Stimulated activated CD8-positive, alpha-beta memory T cell treated with anti-CD3 and anti-CD28 coated beads, Interleukin-12 subunit alpha, Interleukin-12 subunit beta, amount 100 ng/mL, for 1 hour (primary cell): ENCODE results near the gene SERPIND1.

Experiments used
- DNase-seq: peaks from one replicate; pipeline ENCODE4 v3.0.0-alpha.2; 2020; ENCODE audit warnings: low read depth

The SERPIND1 gene

DNA sequence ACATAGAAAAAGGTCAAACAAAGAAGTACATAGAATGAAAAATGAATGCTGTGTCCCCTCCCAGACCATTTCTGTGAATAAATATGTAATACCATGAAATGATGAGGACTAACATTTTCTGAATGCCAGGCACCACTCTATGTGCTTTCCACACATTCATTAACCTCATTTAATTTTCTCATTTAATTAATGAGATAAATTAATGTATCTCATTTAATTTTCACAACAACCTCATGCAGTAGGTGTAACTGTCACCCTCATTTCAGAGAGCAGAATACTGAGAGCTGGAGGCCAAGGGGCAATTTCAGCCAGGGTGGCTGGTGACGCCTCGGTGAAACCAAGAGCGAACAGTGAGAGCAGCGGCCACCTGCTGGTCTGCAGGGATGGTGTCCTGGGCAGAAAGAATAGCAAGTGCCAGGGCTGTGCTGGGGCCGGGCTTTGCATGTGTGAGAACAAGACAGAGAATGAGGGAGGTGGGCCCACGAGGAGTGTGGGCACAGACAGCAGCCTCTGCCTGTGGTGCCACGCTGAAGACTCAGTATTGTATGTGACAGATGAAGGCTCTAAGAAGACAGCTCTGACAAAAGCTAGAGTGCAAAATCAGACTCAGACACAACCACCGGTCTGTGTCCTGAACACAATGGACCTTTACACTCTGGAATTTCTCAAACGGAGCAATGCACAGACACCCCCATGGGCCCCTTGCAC lies 1.8 kb upstream of the SERPIND1 start:
- DNase-seq = no peak

DNA sequence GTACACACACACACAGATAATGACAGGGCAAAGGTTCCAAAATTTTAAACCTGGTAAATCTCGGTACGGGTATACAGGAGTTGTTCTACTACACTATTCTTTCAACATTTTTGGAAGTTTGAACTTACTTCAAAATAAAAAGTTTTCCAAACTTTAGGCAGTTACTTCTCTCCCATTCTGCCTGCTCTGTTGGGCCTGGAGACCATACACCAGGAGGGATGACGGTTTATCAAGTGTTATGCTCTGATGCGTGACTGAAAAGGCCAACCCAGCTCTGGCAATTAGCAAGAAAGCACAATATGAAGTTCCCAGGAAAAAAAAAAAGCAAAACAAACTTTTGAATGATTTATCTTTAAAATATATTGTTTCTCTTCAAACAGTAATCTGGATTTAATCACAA lies 969 bp downstream of the SERPIND1 start:
- no peak for DNase-seq

DNA sequence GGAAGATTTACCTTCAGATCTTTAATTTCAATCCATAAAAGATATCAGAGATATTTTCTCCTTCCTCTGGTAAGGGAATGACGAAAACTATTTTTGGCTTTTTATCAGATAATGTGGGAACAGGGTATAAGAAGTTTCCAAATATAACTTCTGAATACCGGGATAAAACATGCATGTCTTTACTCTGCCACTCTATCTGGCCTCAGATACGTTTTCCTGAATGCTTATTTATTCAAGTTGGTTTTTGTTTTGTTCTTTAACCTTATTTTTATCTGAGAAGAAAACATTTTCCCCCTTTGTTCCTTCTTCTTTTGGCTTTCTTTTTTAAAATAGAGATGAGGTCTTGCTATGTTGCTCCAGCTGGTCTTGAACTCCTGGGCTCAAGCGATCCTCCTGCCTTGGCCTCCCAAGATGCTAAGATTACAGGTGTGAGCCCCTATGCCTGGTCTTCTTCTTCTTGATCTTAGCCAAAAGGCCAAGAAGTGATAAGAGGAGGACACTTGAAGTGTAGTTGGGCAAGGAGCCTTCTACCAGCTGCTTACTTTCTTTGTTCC lies 1.5 kb downstream of the SERPIND1 start:
- DNase-seq = no peak

DNA sequence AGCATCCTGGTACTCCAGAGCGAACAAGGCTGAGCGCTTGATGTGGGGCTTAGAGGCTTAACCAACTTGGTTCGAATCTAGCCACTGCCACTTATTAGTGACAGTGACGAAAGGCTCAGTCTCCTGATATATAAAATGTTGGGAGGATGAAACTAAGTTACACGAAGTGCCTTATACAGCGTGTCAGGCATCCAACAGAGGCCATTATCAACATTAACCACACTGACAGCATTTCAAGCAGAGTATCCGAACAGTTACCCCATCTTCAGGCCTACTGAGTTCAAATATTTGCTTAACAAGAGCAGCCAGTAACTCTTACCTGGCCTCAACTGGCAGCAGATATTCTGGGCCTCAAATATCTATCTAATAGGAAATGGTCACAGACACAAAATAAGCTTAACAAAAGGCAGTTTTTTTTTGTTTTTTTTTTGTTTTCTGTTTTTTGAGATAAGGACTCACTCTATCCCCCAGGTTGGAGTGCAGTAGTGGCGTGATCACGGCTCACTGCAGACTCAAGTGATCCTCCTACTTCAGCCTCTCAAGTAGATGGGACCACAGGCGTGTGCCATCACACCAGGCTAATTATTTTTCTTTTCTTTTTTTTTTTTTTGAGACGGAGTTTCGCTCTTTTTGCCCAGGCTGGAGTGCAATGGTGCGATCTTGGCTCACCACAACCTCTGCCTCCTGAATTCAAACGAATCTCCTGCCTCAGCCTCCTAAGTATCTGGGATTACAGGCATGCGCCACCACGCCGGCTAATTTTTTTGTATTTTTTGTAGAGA lies 2.9 kb downstream of the SERPIND1 start:
- no peak for DNase-seq

DNA sequence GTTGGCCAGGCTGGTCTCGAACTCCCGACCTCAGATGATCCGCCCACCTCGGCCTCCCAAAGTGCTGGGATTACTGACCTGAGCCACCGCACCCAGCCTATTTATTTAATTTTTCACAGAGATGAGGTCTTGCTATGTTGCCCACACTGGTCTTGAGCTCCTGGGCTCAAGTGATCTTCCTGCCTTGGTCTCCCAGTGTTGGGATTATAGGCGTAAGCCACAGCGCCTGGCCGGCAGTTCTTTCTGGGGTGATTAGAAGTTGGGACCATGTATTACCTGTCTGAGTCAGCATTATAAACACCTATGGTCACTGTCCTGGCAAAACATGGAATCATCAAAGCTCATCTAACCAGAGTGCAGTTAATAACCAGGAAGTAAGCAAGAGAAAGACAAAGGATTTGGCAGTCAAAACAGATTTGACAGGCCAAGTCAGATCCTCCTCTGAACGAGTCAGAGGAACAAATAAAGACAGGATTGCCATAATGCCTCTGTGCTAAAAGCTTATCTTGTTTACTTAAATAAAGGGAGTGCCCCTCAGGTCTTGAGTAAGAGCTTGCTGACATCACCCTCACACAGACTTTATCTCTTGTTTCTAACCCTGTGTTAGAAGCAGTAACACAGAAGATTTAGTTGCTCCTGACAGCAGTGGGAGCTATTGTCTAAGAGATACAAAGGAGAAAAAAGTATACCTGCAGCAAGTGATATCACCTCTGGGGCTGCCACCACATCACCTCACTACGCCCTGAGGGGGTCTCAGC lies 3.7 kb downstream of the SERPIND1 start:
- DNase-seq = no peak

DNA sequence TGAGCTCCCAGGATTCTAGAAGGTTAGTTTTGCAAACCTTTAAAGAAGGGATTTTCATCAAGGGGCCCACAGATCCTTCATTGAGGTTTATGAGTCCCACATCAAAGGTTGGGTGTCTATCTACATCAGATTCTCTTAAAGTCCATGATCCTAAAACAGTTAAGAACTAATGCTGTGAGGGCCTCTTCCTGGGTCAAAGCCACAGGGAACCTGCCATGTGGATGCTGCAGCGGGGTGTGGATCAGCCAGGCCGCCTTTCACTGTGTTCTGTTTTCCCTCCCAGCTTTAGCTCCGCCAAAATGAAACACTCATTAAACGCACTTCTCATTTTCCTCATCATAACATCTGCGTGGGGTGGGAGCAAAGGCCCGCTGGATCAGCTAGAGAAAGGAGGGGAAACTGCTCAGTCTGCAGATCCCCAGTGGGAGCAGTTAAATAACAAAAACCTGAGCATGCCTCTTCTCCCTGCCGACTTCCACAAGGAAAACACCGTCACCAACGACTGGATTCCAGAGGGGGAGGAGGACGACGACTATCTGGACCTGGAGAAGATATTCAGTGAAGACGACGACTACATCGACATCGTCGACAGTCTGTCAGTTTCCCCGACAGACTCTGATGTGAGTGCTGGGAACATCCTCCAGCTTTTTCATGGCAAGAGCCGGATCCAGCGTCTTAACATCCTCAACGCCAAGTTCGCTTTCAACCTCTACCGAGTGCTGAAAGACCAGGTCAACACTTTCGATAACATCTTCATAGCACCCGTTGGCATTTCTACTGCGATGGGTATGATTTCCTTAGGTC lies 5.3 kb downstream of the SERPIND1 start:
- no peak for DNase-seq

DNA sequence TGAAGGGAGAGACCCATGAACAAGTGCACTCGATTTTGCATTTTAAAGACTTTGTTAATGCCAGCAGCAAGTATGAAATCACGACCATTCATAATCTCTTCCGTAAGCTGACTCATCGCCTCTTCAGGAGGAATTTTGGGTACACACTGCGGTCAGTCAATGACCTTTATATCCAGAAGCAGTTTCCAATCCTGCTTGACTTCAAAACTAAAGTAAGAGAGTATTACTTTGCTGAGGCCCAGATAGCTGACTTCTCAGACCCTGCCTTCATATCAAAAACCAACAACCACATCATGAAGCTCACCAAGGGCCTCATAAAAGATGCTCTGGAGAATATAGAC lies 5.9 kb downstream of the SERPIND1 start:
- DNase-seq = no peak

DNA sequence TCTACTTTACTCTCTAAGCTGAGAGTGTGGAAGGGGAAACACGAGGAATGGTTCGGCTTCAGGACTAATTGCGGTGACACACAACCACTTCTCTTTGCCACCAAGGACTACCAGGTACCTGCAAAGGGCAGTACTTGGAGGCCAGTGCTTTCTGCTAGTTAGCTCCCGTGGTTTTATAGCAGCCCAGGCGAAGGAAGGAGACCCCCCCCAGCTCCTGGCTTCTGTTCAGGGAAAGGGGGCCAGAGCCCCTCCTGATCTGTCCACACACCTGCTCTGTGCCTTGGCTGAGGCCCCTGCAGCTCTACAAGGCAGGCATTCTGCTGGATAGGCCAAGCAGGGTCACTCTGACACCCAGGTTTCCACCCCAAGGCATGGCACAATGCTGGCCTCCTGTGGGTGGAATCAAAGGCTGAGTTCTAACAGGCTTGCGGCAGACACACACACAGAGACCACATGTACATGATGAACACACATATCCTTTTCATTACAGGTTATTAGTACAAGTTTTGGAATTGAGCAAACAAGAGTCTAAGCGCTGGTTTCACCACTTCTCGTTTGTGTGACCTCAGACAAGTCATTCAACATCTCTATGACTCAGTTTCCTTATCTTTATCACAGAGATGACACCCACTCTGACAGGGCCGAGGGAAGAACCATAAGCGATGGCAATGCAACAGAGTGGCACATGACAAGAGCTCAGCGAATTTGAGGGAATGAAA lies 7.5 kb downstream of the SERPIND1 start:
- DNase-seq = no peak

DNA sequence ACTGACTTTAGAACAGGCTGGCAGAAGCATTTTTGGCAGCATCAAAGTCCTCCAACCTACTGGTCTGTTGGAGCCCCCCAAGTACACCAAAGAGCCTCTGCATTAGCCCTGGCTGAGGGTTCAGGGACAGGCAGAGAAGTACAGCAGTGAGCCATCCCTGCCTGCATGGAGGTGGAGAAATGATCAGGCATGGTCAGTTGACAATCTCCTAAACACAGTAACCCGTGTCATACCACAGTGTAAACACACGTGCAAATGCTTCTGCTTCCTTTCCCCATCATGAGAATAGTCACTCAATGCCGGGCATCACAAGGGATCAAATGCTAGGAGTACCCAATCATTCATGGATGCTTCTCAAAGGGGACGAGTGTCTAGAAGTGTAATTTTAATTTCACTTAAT lies 8.2 kb downstream of the SERPIND1 start:
- no peak for DNase-seq

DNA sequence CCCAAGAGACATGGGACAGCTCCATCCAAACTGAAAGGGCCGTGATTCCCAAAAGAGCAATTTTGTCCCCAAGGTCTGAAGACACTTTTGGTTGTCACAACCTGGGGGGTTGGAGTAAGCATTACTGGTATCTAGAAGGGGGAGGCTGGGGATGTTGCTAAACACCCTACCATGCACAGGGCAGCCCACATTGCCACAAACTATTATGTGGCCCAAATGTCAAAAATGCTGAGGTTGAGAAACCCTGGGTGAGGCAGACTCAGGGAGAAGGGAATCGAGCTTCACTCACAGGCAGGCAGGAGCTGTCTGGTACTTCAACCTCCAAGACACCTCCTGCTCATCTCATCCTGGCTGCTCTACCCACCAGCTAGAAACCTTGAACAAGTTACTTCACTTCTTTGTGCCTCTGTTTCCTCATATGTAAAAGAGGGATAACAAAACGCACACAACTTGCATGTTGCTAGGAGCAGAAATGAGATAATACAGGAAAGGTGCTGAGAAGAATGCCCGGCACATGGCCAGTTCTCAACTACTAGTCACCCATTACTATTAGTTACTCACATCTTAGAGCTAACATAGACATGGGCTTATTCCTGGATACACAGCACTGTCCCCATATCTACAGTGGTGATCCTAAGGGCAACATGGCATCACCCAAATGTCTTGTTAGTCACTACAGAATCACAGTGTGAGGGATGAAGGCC lies 8.8 kb downstream of the SERPIND1 start:
- DNase-seq = no peak

DNA sequence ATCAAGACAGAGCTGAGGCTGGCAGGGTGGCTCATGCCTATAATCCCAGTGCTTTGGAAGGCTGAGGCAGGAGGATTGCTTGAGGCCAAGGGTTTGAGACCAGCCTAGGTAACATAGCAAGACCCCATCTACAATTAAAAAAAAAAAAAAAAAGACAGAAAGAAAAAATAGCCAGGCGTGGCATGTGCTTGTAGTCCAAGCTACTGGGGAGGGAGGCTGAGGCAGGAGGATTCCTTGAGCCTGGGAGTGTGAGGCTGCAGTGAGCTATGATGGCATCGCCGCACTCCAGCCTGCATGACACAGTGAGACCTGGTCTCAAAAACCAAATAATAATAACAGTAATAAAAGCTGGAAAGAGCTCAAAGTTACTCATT lies 9.4 kb downstream of the SERPIND1 start:
- DNase-seq = no peak

DNA sequence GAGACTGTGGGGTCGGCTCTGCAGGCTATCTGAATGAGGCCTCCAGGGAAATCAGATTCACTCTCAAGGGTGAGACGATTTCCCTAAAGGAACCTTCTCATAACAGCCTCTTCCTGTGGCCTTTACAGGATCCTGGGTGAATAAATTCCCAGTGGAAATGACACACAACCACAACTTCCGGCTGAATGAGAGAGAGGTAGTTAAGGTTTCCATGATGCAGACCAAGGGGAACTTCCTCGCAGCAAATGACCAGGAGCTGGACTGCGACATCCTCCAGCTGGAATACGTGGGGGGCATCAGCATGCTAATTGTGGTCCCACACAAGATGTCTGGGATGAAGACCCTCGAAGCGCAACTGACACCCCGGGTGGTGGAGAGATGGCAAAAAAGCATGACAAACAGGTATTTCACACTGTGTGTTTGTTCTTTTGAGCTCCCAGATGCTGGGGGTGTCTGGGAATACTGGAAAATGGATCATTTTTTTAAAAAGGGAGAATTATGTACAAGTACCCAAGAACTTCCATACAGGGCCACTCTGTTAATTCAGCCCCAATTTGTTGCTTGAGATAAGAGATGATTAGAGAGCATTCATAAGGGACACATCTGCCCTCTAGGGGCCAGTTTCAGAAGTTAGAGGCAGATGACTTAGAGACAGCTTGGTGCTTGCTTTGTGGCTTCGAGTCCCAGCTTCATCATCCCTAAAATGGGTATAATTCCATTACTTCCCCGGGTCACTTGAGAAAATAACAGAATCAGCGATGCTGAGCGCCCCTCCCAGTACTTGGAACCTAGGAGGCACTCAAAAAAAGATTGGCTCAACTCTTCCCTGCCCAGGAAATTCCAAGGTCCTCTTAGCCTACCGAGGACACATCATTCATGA lies 10.2 kb downstream of the SERPIND1 start:
- peak; percentile 19 for DNase-seq

DNA sequence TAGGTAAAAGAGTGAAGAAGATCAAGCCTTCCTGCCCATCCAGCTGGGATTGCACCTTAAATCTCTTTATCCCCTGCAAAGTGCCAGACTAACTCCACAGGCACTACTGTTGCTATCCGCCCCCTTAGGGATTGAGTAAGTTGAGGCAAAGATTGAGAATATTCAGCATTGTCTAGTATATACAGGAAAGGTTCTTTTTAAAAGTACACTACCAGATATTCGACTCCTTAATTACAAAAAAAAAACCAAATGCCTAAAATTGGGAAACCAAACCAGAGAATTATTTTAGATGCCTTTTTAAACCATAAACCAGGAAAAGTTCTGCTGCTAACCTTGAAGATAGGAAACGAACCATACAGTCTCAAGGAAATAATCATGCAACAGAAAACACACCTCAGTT lies 11.5 kb downstream of the SERPIND1 start:
- no peak for DNase-seq

DNA sequence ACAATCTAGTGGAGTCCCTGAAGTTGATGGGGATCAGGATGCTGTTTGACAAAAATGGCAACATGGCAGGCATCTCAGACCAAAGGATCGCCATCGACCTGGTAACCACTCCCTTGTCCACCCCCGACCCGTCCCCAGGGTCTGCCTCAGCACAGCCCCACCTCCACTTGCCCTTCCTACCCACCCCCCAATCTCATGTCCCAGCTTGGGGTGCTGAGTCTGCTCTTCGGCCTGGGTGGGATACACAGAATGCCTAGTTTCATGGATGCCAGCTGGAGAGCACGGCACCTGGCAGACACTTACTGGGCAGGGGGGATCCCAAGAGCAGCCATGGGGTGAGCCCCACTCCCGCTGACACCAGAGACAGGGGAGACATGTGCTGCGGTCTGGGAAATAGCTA lies 12.1 kb downstream of the SERPIND1 start:
- no peak for DNase-seq

DNA sequence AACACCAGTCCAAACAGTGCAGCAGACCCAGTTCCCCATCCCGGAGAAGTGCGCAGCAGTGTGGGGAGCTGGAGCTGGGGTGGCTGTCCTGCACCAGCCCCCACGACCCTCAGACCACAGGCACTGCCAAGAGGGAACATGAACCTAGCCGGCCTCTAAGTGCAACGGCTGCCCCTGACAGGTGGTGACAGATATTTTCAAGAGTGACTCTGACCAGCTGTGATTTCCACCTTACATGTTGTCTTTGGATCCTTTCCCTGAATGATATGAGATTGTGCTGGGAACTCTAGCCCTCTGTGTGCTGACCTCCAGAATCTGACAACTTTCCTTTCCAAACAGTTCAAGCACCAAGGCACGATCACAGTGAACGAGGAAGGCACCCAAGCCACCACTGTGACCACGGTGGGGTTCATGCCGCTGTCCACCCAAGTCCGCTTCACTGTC lies 12.6 kb downstream of the SERPIND1 start:
- no peak for DNase-seq

DNA sequence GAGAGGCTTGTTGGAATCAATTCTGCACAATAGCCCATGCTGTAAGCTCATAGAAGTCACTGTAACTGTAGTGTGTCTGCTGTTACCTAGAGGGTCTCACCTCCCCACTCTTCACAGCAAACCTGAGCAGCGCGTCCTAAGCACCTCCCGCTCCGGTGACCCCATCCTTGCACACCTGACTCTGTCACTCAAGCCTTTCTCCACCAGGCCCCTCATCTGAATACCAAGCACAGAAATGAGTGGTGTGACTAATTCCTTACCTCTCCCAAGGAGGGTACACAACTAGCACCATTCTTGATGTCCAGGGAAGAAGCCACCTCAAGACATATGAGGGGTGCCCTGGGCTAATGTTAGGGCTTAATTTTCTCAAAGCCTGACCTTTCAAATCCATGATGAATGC lies 13.3 kb downstream of the SERPIND1 start:
- no peak for DNase-seq

DNA sequence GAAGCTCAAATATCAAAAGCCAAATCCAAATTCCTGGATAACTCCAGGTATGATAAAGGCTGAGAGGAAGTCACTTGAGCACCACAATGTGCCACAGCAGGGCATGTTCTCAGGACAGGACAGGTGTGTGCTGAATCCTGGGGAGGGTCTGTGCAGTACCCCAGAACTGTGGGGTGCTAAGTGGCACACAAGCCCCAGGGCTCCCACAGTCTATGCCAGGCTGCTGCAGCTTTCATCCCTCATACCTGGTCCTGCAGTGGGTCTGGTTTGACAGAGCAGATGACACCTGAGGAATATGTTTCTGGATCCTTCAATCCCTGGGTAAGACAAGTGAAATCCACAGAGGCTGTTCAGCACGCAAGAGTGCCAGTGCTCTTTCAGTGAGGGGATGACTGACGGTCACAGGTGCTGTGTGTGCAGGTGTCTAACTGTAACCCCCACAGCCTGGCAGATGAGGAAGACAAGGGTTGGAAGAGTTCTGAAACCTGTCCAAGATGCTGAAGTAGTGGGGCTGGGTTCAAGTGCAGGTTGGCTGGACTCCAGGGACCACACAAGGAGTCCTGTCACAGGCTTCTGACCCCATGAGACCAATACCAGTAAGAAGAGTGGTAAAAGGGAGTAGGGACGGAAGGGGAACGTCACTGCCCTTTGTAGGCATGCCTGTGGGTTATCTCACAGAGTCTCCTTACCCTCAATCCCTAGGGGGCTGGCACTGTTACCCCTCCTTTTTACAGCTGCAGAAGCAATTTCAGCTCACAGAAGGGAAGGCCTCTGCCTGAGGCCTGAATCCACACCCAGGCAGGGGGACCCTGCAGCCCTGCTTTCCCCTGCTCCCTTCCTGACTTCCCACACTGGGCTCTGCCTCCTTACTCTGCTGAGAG lies 14.1 kb downstream of the SERPIND1 start:
- no peak for DNase-seq

DNA sequence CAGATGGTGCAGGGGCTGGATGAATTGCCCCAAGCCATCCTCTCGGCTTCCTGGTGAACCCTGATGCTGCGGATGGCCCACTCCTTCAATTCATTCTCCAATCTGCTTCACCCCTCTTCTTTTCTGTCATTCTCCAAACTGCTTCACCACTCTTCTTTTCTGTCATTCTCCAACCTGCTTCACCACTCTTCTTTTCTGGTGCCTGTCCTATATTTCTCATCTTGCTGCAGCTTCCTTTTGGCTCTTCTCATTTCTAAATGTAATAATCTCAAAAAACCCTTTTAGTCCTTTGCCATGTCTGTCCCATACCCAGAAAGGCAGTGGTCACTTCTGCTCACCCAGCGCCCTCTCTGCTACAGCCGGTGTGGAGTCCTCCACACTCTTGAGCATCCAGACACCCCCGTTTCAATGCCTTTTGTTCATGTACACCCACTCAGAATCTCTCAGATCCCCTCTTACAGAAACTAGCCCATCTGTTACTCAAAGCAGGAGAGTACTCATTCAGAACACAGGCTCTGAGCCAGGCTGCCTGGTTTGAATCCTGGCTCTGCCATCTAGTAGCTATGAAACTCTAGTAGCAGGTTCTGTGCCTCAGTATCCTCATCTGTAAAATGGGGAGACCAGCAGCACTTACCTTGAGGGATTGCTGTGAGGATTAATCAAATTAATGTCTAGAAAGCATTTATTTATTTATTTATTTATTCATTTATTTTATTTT lies 14.9 kb downstream of the SERPIND1 start:
- no peak for DNase-seq
